ENCODE data around the gene NDUFB10. TPM values are rescaled to one million over a fixed set of nuclear protein-coding genes. Genes with fewer than 3 reads are reported as not detected.
A peak's percentile ranks its signal among the peaks of the same experiment; 100 is the strongest.

The NDUFB10 gene
- total and polyA plus RNA-seq, 2 experiments from 2014 or later = 244 to 495 TPM

GRCh38 chr16:2009164-2009711 is 49.9 kb downstream of the NDUFB10 start:
- Mint-ChIP-seq H3K4me3 (peak overlapping the region; percentile 74), H3K36me3 (ENCODE audit: low read depth) (peaks cover 11% of the 10 kb centered on the region), H3K9me3 (no peaks in the 10 kb centered on the region), H3K4me1 (peaks cover 36% of the 10 kb centered on the region), H3K27me3 (ENCODE audit: insufficient read depth, low read depth, poor library complexity) (peaks cover 14% of the 10 kb centered on the region), H3K27ac (no peak overlapping the region)
- peak overlapping the region; percentile 97 for H3K4me2 ChIP-seq
- ATAC-seq (peak; percentile 3; the same call in 2 of the 3 replicates), DNase-seq (ENCODE audit: low spot score) (no peak)
- peaks cover 20% of the 10 kb centered on the region for H3K4me1 ChIP-seq (ENCODE audit: insufficient read depth)
- peaks cover 22% of the 10 kb centered on the region; the same call in 1 of the 2 replicates for H3F3A ChIP-seq (replicated peaks; ENCODE audit: low read depth)
- no peak overlapping the region for H2AFZ ChIP-seq
- H3K27ac ChIP-seq (ENCODE audit: low read depth) = 0 out of 2 replicates have a peak overlapping the region, but pooled peaks have one; percentile 45
- H3K27me3 ChIP-seq (ENCODE audit: insufficient read depth) = no peaks in the 10 kb centered on the region
- peaks cover 35% of the 10 kb centered on the region for H4K20me1 ChIP-seq (replicated peaks; ENCODE audit: insufficient read depth)
- peak overlapping the region; percentile 91 for H3K4me3 ChIP-seq
- peaks cover 37% of the 10 kb centered on the region for H3K79me2 ChIP-seq (replicated peaks; ENCODE audit: insufficient read depth)
- no peaks in the 10 kb centered on the region for H3K36me3 ChIP-seq (ENCODE audit: insufficient read depth)
- H3K9me2 ChIP-seq (ENCODE audit: insufficient read depth) = no peaks in the 10 kb centered on the region
- TF ChIP-seq, protein P1, sequence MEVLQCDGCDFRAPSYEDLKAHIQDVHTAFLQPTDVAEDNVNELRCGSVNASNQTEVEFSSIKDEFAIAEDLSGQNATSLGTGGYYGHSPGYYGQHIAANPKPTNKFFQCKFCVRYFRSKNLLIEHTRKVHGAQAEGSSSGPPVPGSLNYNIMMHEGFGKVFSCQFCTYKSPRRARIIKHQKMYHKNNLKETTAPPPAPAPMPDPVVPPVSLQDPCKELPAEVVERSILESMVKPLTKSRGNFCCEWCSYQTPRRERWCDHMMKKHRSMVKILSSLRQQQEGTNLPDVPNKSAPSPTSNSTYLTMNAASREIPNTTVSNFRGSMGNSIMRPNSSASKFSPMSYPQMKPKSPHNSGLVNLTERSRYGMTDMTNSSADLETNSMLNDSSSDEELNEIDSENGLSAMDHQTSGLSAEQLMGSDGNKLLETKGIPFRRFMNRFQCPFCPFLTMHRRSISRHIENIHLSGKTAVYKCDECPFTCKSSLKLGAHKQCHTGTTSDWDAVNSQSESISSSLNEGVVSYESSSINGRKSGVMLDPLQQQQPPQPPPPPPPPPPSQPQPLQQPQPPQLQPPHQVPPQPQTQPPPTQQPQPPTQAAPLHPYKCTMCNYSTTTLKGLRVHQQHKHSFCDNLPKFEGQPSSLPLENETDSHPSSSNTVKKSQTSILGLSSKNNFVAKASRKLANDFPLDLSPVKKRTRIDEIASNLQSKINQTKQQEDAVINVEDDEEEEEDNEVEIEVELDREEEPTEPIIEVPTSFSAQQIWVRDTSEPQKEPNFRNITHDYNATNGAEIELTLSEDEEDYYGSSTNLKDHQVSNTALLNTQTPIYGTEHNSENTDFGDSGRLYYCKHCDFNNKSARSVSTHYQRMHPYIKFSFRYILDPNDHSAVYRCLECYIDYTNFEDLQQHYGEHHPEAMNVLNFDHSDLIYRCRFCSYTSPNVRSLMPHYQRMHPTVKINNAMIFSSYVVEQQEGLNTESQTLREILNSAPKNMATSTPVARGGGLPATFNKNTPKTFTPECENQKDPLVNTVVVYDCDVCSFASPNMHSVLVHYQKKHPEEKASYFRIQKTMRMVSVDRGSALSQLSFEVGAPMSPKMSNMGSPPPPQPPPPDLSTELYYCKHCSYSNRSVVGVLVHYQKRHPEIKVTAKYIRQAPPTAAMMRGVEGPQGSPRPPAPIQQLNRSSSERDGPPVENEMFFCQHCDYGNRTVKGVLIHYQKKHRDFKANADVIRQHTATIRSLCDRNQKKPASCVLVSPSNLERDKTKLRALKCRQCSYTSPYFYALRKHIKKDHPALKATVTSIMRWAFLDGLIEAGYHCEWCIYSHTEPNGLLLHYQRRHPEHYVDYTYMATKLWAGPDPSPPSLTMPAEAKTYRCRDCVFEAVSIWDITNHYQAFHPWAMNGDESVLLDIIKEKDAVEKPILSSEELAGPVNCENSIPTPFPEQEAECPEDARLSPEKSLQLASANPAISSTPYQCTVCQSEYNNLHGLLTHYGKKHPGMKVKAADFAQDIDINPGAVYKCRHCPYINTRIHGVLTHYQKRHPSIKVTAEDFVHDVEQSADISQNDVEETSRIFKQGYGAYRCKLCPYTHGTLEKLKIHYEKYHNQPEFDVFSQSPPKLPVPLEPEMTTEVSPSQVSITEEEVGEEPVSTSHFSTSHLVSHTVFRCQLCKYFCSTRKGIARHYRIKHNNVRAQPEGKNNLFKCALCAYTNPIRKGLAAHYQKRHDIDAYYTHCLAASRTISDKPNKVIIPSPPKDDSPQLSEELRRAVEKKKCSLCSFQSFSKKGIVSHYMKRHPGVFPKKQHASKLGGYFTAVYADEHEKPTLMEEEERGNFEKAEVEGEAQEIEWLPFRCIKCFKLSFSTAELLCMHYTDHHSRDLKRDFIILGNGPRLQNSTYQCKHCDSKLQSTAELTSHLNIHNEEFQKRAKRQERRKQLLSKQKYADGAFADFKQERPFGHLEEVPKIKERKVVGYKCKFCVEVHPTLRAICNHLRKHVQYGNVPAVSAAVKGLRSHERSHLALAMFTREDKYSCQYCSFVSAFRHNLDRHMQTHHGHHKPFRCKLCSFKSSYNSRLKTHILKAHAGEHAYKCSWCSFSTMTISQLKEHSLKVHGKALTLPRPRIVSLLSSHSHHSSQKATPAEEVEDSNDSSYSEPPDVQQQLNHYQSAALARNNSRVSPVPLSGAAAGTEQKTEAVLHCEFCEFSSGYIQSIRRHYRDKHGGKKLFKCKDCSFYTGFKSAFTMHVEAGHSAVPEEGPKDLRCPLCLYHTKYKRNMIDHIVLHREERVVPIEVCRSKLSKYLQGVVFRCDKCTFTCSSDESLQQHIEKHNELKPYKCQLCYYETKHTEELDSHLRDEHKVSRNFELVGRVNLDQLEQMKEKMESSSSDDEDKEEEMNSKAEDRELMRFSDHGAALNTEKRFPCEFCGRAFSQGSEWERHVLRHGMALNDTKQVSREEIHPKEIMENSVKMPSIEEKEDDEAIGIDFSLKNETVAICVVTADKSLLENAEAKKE (CRISPR knock-in tag; IDR thresholded peaks at IDR 0.05) = no peak
- TF ChIP-seq, protein P2, sequence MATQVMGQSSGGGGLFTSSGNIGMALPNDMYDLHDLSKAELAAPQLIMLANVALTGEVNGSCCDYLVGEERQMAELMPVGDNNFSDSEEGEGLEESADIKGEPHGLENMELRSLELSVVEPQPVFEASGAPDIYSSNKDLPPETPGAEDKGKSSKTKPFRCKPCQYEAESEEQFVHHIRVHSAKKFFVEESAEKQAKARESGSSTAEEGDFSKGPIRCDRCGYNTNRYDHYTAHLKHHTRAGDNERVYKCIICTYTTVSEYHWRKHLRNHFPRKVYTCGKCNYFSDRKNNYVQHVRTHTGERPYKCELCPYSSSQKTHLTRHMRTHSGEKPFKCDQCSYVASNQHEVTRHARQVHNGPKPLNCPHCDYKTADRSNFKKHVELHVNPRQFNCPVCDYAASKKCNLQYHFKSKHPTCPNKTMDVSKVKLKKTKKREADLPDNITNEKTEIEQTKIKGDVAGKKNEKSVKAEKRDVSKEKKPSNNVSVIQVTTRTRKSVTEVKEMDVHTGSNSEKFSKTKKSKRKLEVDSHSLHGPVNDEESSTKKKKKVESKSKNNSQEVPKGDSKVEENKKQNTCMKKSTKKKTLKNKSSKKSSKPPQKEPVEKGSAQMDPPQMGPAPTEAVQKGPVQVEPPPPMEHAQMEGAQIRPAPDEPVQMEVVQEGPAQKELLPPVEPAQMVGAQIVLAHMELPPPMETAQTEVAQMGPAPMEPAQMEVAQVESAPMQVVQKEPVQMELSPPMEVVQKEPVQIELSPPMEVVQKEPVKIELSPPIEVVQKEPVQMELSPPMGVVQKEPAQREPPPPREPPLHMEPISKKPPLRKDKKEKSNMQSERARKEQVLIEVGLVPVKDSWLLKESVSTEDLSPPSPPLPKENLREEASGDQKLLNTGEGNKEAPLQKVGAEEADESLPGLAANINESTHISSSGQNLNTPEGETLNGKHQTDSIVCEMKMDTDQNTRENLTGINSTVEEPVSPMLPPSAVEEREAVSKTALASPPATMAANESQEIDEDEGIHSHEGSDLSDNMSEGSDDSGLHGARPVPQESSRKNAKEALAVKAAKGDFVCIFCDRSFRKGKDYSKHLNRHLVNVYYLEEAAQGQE (IDR thresholded peaks at IDR 0.05; ENCODE audit: unreplicated experiment) = no peak
- TF ChIP-seq JUNB (IDR thresholded peaks at IDR 0.05; ENCODE audit: unreplicated experiment) (no peak), CREB1 (CRISPR knock-in tag; IDR thresholded peaks at IDR 0.05; ENCODE audit: low read depth) (no peak), NANOG (IDR thresholded peaks at IDR 0.05; ENCODE audit: borderline replicate concordance) (no peak), ETS1 (IDR thresholded peaks at IDR 0.05) (no peak), ZNF331 (CRISPR knock-in tag; IDR thresholded peaks at IDR 0.05; ENCODE audit: low read depth) (no peak), POLR2AphosphoS5 (IDR thresholded peaks at IDR 0.05; ENCODE audit: low read depth) (no peak), STAT1 (IDR thresholded peaks at IDR 0.05; ENCODE audit: unreplicated experiment) (no peak), ZNF114 (CRISPR knock-in tag; IDR thresholded peaks at IDR 0.05) (no peak), EZH2 (IDR thresholded peaks at IDR 0.05; ENCODE audit: low read depth, unreplicated experiment) (no peak), EZH2phosphoT487 (IDR thresholded peaks at IDR 0.05; ENCODE audit: unreplicated experiment) (no peak)
- TF ChIP-seq, protein P3, sequence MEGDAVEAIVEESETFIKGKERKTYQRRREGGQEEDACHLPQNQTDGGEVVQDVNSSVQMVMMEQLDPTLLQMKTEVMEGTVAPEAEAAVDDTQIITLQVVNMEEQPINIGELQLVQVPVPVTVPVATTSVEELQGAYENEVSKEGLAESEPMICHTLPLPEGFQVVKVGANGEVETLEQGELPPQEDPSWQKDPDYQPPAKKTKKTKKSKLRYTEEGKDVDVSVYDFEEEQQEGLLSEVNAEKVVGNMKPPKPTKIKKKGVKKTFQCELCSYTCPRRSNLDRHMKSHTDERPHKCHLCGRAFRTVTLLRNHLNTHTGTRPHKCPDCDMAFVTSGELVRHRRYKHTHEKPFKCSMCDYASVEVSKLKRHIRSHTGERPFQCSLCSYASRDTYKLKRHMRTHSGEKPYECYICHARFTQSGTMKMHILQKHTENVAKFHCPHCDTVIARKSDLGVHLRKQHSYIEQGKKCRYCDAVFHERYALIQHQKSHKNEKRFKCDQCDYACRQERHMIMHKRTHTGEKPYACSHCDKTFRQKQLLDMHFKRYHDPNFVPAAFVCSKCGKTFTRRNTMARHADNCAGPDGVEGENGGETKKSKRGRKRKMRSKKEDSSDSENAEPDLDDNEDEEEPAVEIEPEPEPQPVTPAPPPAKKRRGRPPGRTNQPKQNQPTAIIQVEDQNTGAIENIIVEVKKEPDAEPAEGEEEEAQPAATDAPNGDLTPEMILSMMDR (conservative IDR thresholded peaks at IDR 0.05; ENCODE audit: low read depth in 2 of 2) = no peak
